GM12878 (cell line): ENCODE results near the gene MAP7. TPM values are rescaled to one million over a fixed set of nuclear protein-coding genes. Genes with fewer than 3 reads are reported as not detected.
"Not testable (repeated sequence)": the region's sequence is repeated elsewhere in the genome, so short reads cannot be mapped to it uniquely, and the experiment has no call there.

ENCODE experiments used
- ATAC-seq: fragments of 200-7000 bp; cut with Tn5 transposase; 3 replicates; pipeline ENCODE4 v1.9.1; 2020; ENCODE audit warnings: mild to moderate bottlenecking, moderate library complexity
- BruUV-seq: library from RNA; stranded (reverse); fragments of 400-500 nt; replicated peaks from 2 replicates; lab custom pipeline; 2021; lab: Mats Ljungman, UMichigan
- CTCF ChIA-PET: fragments of 300-600 bp; sonication (Branson Sonifier 250); formaldehyde crosslinking; extraction: SDS; loops from one replicate; lab custom pipeline; 2021; ENCODE audit warnings: inconsistent platforms; lab: Yijun Ruan, JAX
- POLR2A ChIA-PET: fragments of 350-600 bp; formaldehyde crosslinking; extraction: SDS; loops from one replicate; lab custom pipeline; 2021; ENCODE audit warnings: inconsistent platforms; lab: Charles Lee
- RAD21 ChIA-PET: fragments of 300-600 bp; sonication (Branson Sonifier 250); formaldehyde crosslinking; loops from one replicate; lab custom pipeline; 2023; ENCODE audit warnings: antibody characterized with exemption; ENCODE audit not compliant: unreplicated experiment; lab: Charles Lee
- SMC1A ChIA-PET: fragments of 300-600 bp; sonication (Branson Sonifier 250); formaldehyde crosslinking; loops from one replicate; lab custom pipeline; 2023; ENCODE audit not compliant: unreplicated experiment, uncharacterized antibody; lab: Charles Lee
- DNase-seq: peaks from one replicate; pipeline ENCODE4 v3.0.0-alpha.2; 2011; ENCODE audit warnings: low read depth, low spot score
- FAIRE-seq: peaks from 3 replicates; lab custom pipeline; 2011; peaks lifted over from hg19 to GRCh38; lab: Jason Lieb, UNC
- H2AFZ ChIP-seq: 2 replicates; pipeline ENCODE4 v1.6.0; 2011; ENCODE audit warnings: low read depth, low read length, control low read depth; ENCODE audit not compliant: control insufficient read depth
- H3K27ac ChIP-seq: 2 replicates; pipeline ENCODE4 v1.5.1; 2011; ENCODE audit warnings: control low read depth; ENCODE audit not compliant: control insufficient read depth, insufficient read depth
- H3K27me3 ChIP-seq, 2 experiments: replicated peaks in 1 of 2; 2 replicates each; pipeline versions ENCODE4 v1.6.0 to v1.6.1; 2011; ENCODE audit warnings: low read length in 1 of 2; ENCODE audit not compliant: control insufficient read depth in 2 of 2, insufficient read depth in 2 of 2
- H3K36me3 ChIP-seq, 2 experiments: 2 replicates each; pipeline ENCODE4 v1.5.1; 2011; ENCODE audit warnings: low read length in 1 of 2; ENCODE audit not compliant: control insufficient read depth in 2 of 2, insufficient read depth in 2 of 2
- H3K4me1 ChIP-seq: 2 replicates; pipeline ENCODE4 v1.6.1; 2011; ENCODE audit warnings: mild to moderate bottlenecking, low read length, moderate library complexity, mixed read lengths; ENCODE audit not compliant: control insufficient read depth, insufficient read depth
- H3K4me2 ChIP-seq: 2 replicates; pipeline ENCODE4 v1.6.0; 2011; ENCODE audit warnings: control low read depth; ENCODE audit not compliant: control insufficient read depth, insufficient read depth
- H3K4me3 ChIP-seq: fragments of 200-600 bp; sonication (generic); 2 replicates; pipeline ENCODE4 v1.5.1; 2016
- H3K79me2 ChIP-seq: 2 replicates; pipeline ENCODE4 v1.6.0; 2011; ENCODE audit warnings: low read length; ENCODE audit not compliant: control insufficient read depth, insufficient read depth
- H3K9ac ChIP-seq: 2 replicates; pipeline ENCODE4 v1.8.0; 2011; ENCODE audit warnings: low read length, control low read depth, mixed read lengths; ENCODE audit not compliant: control insufficient read depth, insufficient read depth
- H3K9me3 ChIP-seq: replicated peaks from 3 replicates; pipeline ENCODE4 v1.5.1; 2011; ENCODE audit warnings: mild to moderate bottlenecking, low read length; ENCODE audit not compliant: control insufficient read depth, insufficient read depth
- H4K20me1 ChIP-seq: 2 replicates; pipeline ENCODE4 v1.6.0; 2011; ENCODE audit not compliant: control insufficient read depth, insufficient read depth
- BRCA1 ChIP-seq: IDR thresholded peaks from 2 replicates; pipeline ENCODE4 v1.6.1; 2011; ENCODE audit warnings: low read depth, low read length, improper control_type of control experiment
- ZBTB40 ChIP-seq: fragments of 450-650 bp; IDR thresholded peaks from 2 replicates; pipeline ENCODE4 v1.6.1; 2016; ENCODE audit warnings: mild to moderate bottlenecking, moderate library complexity, borderline replicate concordance
- WGBS: methylation state at CpG from one replicate; pipeline ENCODE4 v1.1.6; 2016; ENCODE audit warnings: low lambda C conversion rate; ENCODE audit not compliant: insufficient replicate concordance, insufficient coverage; ENCODE audit errors: missing lambda C conversion rate; 5-methylcytosine and 5-hydroxymethylcytosine counted together
- in situ Hi-C: fragments of 300-500 bp; cut with MboI; formaldehyde crosslinking; loops from 9 replicates; pipeline ENCODE4 v1.14.3; 2018; ENCODE audit warnings: mixed read lengths
- intact Hi-C: fragments of 100-400 bp; cut with micrococcal nuclease; formaldehyde crosslinking; loops from one replicate; pipeline ENCODE4 v1.14.2; 2022; ENCODE audit not compliant: unreplicated experiment
- polyA plus RNA-seq, 11 experiments: library from polyadenylated mRNA; depleted of rRNA in 4 of 11; unstranded in 6 of 11; stranded (reverse) in 5 of 11; fragments of >200 nt; fragmentation: Nextera tagmentation in 4 of 11; fragmentation: Illumina TruSeq in 1 of 11; extraction: Ambion mirVana in 4 of 11; extraction: Trizol in 1 of 11; gene quantifications; 1 replicate in 1 of 11; 2 replicates in 10 of 11; pipeline versions ENCODE4 v1.2.1 to v1.2.3, GENCODE V29; 2011 to 2016; ENCODE audit warnings: inconsistent platforms in 2 of 11, missing spikeins in 2 of 11, low read depth in 1 of 11
- total RNA-seq, 4 experiments: library from RNA; depleted of rRNA in 3 of 4; stranded (reverse); fragments of >200 nt in 3 of 4; fragmentation: Illumina TruSeq in 1 of 4; extraction: Trizol in 1 of 4; gene quantifications; 2 replicates each; pipeline versions ENCODE4 v1.2.1 to v1.2.3, GENCODE V29; 2013 to 2021

The MAP7 gene
- total and polyA plus RNA-seq, 10 of the 15 experiments (the other 5 are each of a cell fraction or from before 2014, with no cell fraction given): 0.04 to 0.17 (median 0.08) TPM; not detected in 2

GRCh38 chr6:136308469-136308868, 241.8 kb downstream of the MAP7 start:
- RAD21 ChIA-PET, H3K4me3 ChIP-seq, H2AFZ ChIP-seq, H3K36me3 ChIP-seq, H3K9ac ChIP-seq, intact Hi-C loops, in situ Hi-C loops, BruUV-seq, POLR2A ChIA-PET, FAIRE-seq, ATAC-seq, H3K79me2 ChIP-seq, H3K4me2 ChIP-seq, H3K9me3 ChIP-seq, H4K20me1 ChIP-seq, H3K27ac ChIP-seq, H3K27me3 ChIP-seq, DNase-seq, H3K4me1 ChIP-seq: not testable (repeated sequence)
- SMC1A ChIA-PET: interaction anchor here (0.5 kb wide), 1 partner anchor 638 kb away, joined by 3 read pairs; no protein-coding TSS in a partner anchor
- CTCF ChIA-PET: interaction anchor here (1.0 kb wide), 2 partner anchors 9 to 20 kb away, joined by 3 to 4 read pairs; no protein-coding TSS in a partner anchor
- WGBS: 0% methylated on average over 1 of the region's 1 CpG

- no TSS peak for BruUV-seq
- H3K27me3 ChIP-seq: no peaks in the 10 kb centered on the region; a peak in 2 of 4 replicates
- no peaks in the 10 kb centered on the region for H3K79me2 ChIP-seq
- H3K4me2 ChIP-seq: no peak overlapping the region
- ChIA-PET RAD21 (no interaction called here), POLR2A (no interaction called here), SMC1A (no interaction called here)
- no peak overlapping the region for H2AFZ ChIP-seq
- H3K9me3 ChIP-seq: no peaks in the 10 kb centered on the region
- TF ChIP-seq ZBTB40 (peak; percentile 52; the same call in 1 of the 2 replicates), BRCA1 (no peak)
- TF ChIP-seq, all 136 proteins: peak for 1
- H3K27ac ChIP-seq: no peak overlapping the region
- H3K4me1 ChIP-seq: no peaks in the 10 kb centered on the region
- DNase-seq: no peak
- no peak for ATAC-seq
- no peak overlapping the region for H3K4me3 ChIP-seq
- intact Hi-C loops (no loop called here), in situ Hi-C loops (no loop called here)
- FAIRE-seq: no peak
- no peaks in the 10 kb centered on the region for H3K36me3 ChIP-seq
- CTCF ChIA-PET: no interaction called here
- no peak overlapping the region for H3K9ac ChIP-seq
- no peaks in the 10 kb centered on the region for H4K20me1 ChIP-seq
Measured at GRCh38 chr6:136307351-136307750, 242.9 kb downstream of the MAP7 start.
